Glomerular endothelial cell (primary cell): Measurements from ENCODE around the gene DNAAF1. TPM values are rescaled to one million over a fixed set of nuclear protein-coding genes. Genes with fewer than 3 reads are reported as not detected.
"Not testable (repeated sequence)": the region's sequence is repeated elsewhere in the genome, so short reads cannot be mapped to it uniquely, and the experiment has no call there.

ENCODE experiments used
- DNase-seq: peaks from one replicate; pipeline ENCODE4 v3.0.0-alpha.2; 2011; ENCODE audit warnings: low read depth, low spot score; ENCODE audit errors: extremely low read depth
- total RNA-seq: library from RNA; depleted of rRNA; stranded (reverse); fragments of >200 nt; gene quantifications from 2 replicates; pipeline ENCODE4 v1.2.3, GENCODE V29; 2015

DNAAF1 gene
- total RNA-seq: not detected in 2 replicates

- no peak for DNase-seq
Measured at GRCh38 chr16:84144859-84145639, at the start of gene DNAAF1, which contains the start of gene HSDL1. DNAAF1 (plus strand) TSS chr16:84145308; CDS start chr16:84145441, 133 bp downstream. HSDL1 (minus strand) TSS chr16:84145177; CDS start chr16:84131321, 13,856 bp downstream.

DNA sequence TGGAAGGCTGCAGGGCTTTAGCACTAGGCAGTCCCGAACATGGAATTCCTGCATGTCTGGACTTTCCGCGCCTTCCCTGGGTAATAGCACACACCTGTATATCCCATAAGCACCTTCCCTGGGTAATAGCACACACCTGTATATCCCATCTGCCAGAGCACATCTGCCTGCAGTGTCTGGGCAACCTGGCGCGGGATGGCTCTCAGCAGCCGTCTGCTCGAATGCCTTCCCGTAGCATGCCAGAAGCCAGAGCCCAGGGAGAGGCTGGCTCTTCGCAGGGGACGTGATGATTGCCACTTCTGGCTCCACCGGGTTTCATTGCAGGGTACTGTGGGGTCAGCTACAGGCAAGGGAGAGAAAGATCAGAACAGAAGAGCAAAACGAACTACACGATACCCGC is 49.6 kb upstream of the DNAAF1 start:
- no peak for DNase-seq

- no peak for DNase-seq
Measured at GRCh38 chr16:84096447-84097005, 48.6 kb upstream of the DNAAF1 start.

- no peak for DNase-seq
Measured at GRCh38 chr16:84098939-84099338, 46.2 kb upstream of the DNAAF1 start.

DNA sequence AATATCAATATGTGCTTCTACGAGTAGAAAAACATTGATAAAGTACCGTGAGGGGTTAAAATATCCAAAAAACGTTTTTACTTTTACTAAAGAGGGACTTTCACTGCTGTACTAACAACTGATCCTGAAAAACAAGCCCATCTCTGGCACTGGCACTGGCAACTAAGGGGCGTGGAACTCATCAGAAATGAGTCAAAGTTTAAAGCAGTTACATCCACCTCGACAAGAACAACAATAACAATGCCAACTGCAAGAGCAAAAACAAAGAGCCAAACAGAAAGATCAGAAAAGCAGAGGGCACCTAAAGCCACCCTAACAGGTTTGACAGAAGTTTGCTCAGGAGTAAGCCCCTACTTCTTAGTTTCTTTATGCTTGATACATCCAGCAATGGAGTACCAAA is 41.4 kb upstream of the DNAAF1 start:
- no peak for DNase-seq

- no peak for DNase-seq
Measured at GRCh38 chr16:84104231-84104630, 40.9 kb upstream of the DNAAF1 start.

- DNase-seq: no peak
Measured at GRCh38 chr16:84105301-84105815, 39.8 kb upstream of the DNAAF1 start.

- no peak for DNase-seq
Measured at GRCh38 chr16:84105948-84106740, 39.0 kb upstream of the DNAAF1 start.

GRCh38 chr16:84107921-84108320 is 37.2 kb upstream of the DNAAF1 start:
- DNase-seq: no peak

GRCh38 chr16:84109598-84110335 is 35.3 kb upstream of the DNAAF1 start:
- no peak for DNase-seq

GRCh38 chr16:84110527-84110926 is 34.6 kb upstream of the DNAAF1 start:
- no peak for DNase-seq

GRCh38 chr16:84111525-84111924 is 33.6 kb upstream of the DNAAF1 start:
- no peak for DNase-seq

DNA sequence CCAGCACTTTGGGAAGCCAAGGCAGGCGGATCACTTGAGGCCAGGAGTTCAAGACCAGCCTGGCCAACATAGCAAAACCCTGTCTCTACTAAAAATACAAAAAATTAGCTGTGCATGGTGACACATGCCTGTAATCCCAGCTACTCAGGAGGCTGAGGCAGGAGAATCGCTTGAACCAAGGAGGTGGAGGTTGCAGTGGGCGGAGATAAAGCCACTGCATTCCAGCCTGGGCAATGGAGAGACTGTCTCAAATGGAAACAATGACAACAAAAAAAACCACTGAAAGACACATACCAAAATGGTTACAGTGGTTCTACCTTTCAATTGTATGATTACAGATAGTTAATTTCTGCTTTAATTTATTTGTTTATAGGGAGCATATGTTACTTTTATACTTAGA is 33.2 kb upstream of the DNAAF1 start:
- not testable (repeated sequence) for DNase-seq

DNA sequence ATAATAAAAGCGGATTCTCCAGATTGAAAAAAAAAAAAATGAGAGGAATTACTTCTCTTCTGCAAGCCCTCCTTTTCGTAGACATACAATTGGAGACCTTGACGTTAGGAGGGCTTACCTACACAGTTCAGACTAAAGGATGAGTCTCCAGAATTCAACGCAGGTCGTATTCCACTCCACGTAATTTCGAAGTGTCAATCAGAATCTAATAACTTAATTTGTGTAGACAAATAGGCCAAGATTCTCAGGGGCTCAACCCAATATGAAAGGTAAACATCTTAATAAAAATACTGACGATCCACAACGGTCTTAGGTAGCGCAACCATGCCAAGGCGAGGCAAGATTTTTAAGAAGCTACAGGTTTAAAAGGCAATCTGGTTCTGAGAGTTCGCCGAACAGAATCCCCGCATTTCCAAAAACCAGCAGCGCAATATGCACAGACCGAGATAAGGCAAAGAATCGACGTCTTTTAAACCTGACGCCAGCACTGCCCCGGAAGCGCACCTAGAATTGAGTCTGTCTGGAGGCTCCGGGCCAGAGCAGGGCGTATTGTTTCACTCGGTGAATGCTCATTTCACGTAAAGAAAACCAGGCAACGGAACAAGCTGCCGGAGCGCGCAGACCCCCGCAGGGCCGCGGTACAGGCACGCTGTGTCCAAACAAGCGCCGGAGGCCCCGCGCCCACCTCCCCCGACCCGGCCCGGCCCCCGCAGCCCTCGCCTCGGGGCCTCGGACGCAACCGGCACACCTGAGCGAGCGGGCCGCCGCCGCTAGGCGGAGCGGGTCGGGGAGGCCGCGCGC is 29.0 kb upstream of the DNAAF1 start:
- no peak for DNase-seq

GRCh38 chr16:84116720-84117493 is 28.2 kb upstream of the DNAAF1 start, which contains the start of gene MBTPS1:
MBTPS1 (minus strand) TSS chr16:84116942; CDS start chr16:84101783, 15,159 bp downstream.
- peak; percentile 68 for DNase-seq

- no peak for DNase-seq
Measured at GRCh38 chr16:84117494-84117843, 27.6 kb upstream of the DNAAF1 start.

- not testable (repeated sequence) for DNase-seq
Measured at GRCh38 chr16:84118315-84118714, 26.8 kb upstream of the DNAAF1 start.

- no peak for DNase-seq
Measured at GRCh38 chr16:84119368-84119767, 25.7 kb upstream of the DNAAF1 start.

GRCh38 chr16:84120023-84120422 is 25.1 kb upstream of the DNAAF1 start:
- no peak for DNase-seq
